ENCODE data around the gene ESR2.
A peak's percentile ranks its signal among the peaks of the same experiment; 100 is the strongest.

- peak in 1 of 7 experiments; percentile 13 for TF ChIP-seq CTCF (IDR thresholded peaks at IDR 0.05)
- peak; percentile 65 to 91 (median 89) for TF ChIP-seq POLR2A (IDR thresholded peaks at IDR 0.05)
Measured at GRCh38 chr14:64338616-64339316, 44.6 kb upstream of the ESR2 start.

All from body of pancreas (tissue), 4 donors.